C4-2B (cell line): ENCODE results near the gene LHFPL2.

Source experiments
- H3K27ac ChIP-seq: fragments of 450-650 bp; 2 replicates; pipeline ENCODE4 v1.5.1; 2017
- CTCF ChIP-seq: fragments of 450-650 bp; conservative IDR thresholded peaks from 2 replicates; pipeline ENCODE4 v1.5.1; 2017; ENCODE audit warnings: mild to moderate bottlenecking
- ZFX ChIP-seq: fragments of 450-650 bp; IDR thresholded peaks from 2 replicates; pipeline ENCODE4 v1.6.1; 2017

LHFPL2 gene, protein sequence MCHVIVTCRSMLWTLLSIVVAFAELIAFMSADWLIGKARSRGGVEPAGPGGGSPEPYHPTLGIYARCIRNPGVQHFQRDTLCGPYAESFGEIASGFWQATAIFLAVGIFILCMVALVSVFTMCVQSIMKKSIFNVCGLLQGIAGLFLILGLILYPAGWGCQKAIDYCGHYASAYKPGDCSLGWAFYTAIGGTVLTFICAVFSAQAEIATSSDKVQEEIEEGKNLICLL

DNA sequence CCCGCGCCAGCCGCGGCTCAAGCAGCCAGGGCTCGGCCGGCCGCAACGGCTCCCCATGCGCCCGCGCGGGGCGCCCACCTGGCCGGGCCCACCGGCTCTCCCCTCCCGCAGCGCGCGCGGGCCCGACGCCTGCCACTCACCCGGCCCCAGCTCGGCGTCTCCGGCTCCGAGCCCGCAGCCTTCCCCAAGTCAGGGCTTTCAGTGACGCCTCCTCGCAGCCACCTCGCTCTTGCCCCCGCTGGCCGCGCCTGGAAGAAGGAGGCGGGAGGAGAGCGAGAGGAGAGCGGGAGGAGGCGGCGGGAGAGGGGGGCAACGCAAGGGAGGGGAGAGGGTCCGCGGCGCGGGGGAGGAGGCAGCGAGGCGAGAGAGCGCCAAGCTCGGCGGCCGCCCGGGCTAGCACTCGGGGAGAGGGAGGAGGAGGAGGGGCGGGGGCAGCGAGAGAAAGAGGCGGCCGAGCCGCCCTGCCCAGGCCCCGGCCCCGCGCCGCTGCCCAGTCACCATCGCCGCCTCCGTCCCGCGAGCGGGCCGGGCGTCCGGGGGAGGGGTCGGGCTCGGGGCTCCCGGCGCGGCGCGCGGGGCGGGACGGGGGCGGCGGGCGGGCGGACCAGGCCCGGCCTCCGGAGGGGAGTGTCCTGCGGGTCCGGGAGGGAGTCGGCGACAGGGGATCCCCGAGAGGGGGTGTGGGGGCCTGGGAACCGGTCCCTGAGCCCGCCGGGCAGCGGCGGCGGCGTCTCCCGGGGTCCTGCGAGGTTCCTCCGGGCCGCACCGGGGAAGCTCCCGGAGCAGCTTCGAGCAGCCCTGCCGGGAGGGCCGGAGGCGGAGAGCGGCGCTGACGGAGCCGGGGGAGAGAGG, at the start of gene LHFPL2:
Gene LHFPL2, minus strand, starts transcription at position 414 of the 852 bp plus-strand sequence. CDS start 138,559 bp downstream, outside the sequence.
- peak; percentile 33 for TF ChIP-seq CTCF
- TF ChIP-seq ZFX, result peak; percentile 57
- peak within 1 kb of the TSS; percentile 67 for H3K27ac ChIP-seq

DNA sequence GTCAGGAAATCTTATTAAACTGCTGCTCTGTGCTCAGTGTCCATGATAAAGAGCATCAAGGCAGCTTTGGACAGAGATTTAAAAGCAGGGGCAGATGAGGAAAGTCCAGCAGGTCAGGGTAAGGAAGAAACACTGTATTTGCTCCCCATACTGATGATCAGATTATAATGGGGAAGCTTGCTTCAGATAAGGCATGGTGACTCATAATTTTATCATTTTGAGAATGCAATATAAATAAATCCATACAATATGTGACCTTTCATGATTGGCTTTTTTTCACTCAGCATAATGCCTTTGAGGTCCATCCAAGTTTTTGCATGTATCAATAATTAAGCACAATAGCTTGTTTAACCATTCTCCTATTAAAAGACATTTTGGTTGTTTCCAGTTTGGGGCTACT, 48.1 kb upstream of the LHFPL2 start:
- TF ChIP-seq ZFX, result no peak
- TF ChIP-seq CTCF, result no peak
- no peak overlapping the region; the same call in 1 of the 2 replicates for H3K27ac ChIP-seq

DNA sequence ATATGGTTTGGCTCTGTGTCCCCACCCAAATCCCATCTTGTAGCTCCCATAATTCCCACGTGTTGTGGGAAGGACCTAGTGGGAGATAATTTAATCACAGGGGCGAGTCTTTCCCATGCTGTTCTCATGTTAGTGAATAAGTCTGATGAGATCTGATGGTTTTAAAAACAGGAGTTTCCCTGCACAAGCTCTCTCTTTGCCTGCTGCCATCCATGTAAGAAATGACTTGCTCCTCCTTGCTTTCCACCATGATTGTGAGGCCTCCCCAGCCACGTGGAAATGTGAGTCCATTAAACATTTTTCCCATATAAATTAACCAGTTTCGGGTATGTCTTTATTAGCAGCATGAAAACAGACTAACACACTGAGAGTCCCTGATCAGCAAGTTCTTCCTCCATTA, 47.5 kb upstream of the LHFPL2 start:
- H3K27ac ChIP-seq, result peak overlapping the region; percentile 17; the same call in 1 of the 2 replicates

- TF ChIP-seq ZFX (no peak), CTCF (no peak)
- no peak overlapping the region for H3K27ac ChIP-seq
These were observed 44.8 kb upstream of the LHFPL2 start for GRCh38 chr5:78693339-78693738.

- TF ChIP-seq ZFX (no peak), CTCF (no peak)
- no peak overlapping the region for H3K27ac ChIP-seq
These were observed 42.8 kb upstream of the LHFPL2 start for GRCh38 chr5:78691084-78691960.

DNA sequence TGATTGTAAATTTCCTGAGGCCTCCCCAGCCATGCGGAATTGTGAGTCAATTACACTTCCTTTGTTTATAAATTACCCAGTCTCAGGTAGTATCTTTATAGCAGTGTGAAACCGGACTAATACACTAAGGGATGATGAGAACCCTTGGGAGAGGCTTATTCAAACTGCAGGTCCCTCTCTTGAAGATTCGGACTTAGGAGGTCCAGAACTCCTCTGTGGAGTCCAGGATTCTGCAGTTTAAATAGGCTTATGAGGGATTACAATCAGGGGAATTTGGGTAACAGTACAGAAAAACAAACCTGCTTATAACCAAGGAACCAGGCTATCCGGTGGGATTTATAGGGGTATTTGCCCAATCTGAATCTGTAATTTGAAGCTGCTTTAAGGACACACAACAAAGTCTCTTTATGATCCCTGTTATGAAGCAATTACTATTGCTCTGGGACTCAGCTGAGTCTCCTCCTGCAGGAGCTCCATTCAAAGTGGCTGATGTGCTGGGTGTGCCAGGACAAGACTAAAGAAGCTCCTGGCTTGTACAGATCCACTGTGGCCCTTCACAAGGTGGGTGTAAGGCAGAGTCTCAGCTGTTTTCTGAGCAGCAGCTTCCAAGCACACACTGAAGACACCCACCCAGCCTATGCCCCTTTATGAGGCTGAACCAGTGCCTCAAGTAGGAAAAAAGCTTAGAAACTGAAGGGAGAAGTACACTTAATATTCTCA, 41.8 kb upstream of the LHFPL2 start:
- H3K27ac ChIP-seq, result no peak overlapping the region
- TF ChIP-seq CTCF (no peak), ZFX (no peak)
